ENCODE measurements around the gene PTPN22. TPM values are rescaled to one million over a fixed set of nuclear protein-coding genes. Genes with fewer than 3 reads are reported as not detected.

Gene PTPN22
- polyA plus RNA-seq, 3 donors: 9.7 to 43.7 (median 29.7) TPM

- no peaks in the 10 kb centered on the region for H3K27me3 ChIP-seq (ENCODE audit: control insufficient read depth in 2 of 2, insufficient read depth in 2 of 2, low read length in 2 of 2)
- no peaks in the 10 kb centered on the region for H3K9me3 Mint-ChIP-seq
- no peak overlapping the region for H3K4me2 ChIP-seq (replicated peaks; ENCODE audit: extremely low read depth, low read length, poor library complexity, severe bottlenecking)
- peaks cover 46% of the 10 kb centered on the region for H4K20me1 ChIP-seq (ENCODE audit: insufficient read depth, low read length)
- no CpG with 5 or more reads among the region's 1 CpG for WGBS (ENCODE audit: insufficient coverage)
- peaks cover 26 to 36% of the 10 kb centered on the region in 2 donors for H3K36me3 Mint-ChIP-seq
- no peaks in the 10 kb centered on the region for H3K27me3 Mint-ChIP-seq (ENCODE audit: low read depth in 3 of 3)
- H2AFZ ChIP-seq (ENCODE audit: insufficient read depth, low read depth, low read length, poor library complexity, severe bottlenecking): no peak overlapping the region
- H3K4me1 Mint-ChIP-seq: peaks cover 10% of the 10 kb centered on the region
- H3K4me3 Mint-ChIP-seq: no peak overlapping the region
- H3K27ac Mint-ChIP-seq: peak overlapping the region in 3 of 7 donors; percentile 0 to 68 (median 63)
- H3K9ac ChIP-seq (ENCODE audit: insufficient read depth, low read length, poor library complexity, severe bottlenecking): no peak overlapping the region
- H3K4me1 ChIP-seq (ENCODE audit: control insufficient read depth in 1 of 2, insufficient read depth in 2 of 2, low read length in 2 of 2): peaks cover 31 to 36% of the 10 kb centered on the region in 2 donors
- no peaks in the 10 kb centered on the region for H3K9me3 ChIP-seq (replicated peaks in 1 of 2; ENCODE audit: control insufficient read depth in 1 of 2, insufficient read depth in 1 of 2, low read length in 2 of 2)
- peaks cover 8 to 22% of the 10 kb centered on the region in 2 donors for H3K36me3 ChIP-seq (replicated peaks in 1 of 2; ENCODE audit: control insufficient read depth in 1 of 2, insufficient read depth in 2 of 2, low read length in 2 of 2)
- intact Hi-C loops (cut with micrococcal nuclease): no loop called here
- H3K79me2 ChIP-seq (ENCODE audit: insufficient read depth, low read length): peaks cover 87% of the 10 kb centered on the region
- H3K4me3 ChIP-seq (replicated peaks in 1 of 3; ENCODE audit: low read depth in 2 of 3, low read length in 3 of 3): no peak overlapping the region
- no peak for DNase-seq
- no peak for TF ChIP-seq CTCF (IDR thresholded peaks at IDR 0.05)
- H3K27ac ChIP-seq (ENCODE audit: low read depth in 1 of 2, low read length in 2 of 2): no peak overlapping the region
These were observed 85.4 kb downstream of the PTPN22 start for GRCh38 chr1:113786069-113786468.

GRCh38 chr1:113784104-113784779, 87.3 kb downstream of the PTPN22 start:
- Mint-ChIP-seq H3K4me1 (peaks cover 10% of the 10 kb centered on the region), H3K4me3 (peak overlapping the region in 1 of 2 donors; percentile 52), H3K27me3 (ENCODE audit: low read depth in 3 of 3) (no peaks in the 10 kb centered on the region), H3K36me3 (peaks cover 18 to 25% of the 10 kb centered on the region in 2 donors), H3K27ac (peak overlapping the region in 5 of 7 donors; percentile 55 to 90 (median 80)), H3K9me3 (no peaks in the 10 kb centered on the region)
- H3K4me3 ChIP-seq (replicated peaks in 1 of 3; ENCODE audit: low read depth in 2 of 3, low read length in 3 of 3): peak overlapping the region in 1 of 3 experiments; percentile 41
- no peaks in the 10 kb centered on the region for H3K9me3 ChIP-seq (replicated peaks in 1 of 2; ENCODE audit: control insufficient read depth in 1 of 2, insufficient read depth in 1 of 2, low read length in 2 of 2)
- intact Hi-C loops (cut with micrococcal nuclease): no loop called here
- peak overlapping the region; percentile 48 for H3K4me2 ChIP-seq (replicated peaks; ENCODE audit: extremely low read depth, low read length, poor library complexity, severe bottlenecking)
- H3K36me3 ChIP-seq (replicated peaks in 1 of 2; ENCODE audit: control insufficient read depth in 1 of 2, insufficient read depth in 2 of 2, low read length in 2 of 2): peaks cover 5 to 15% of the 10 kb centered on the region in 2 donors
- H4K20me1 ChIP-seq (ENCODE audit: insufficient read depth, low read length): peaks cover 51% of the 10 kb centered on the region
- peak in 2 of 3 donors; percentile 18 to 36 for DNase-seq
- H3K79me2 ChIP-seq (ENCODE audit: insufficient read depth, low read length): peaks cover 89% of the 10 kb centered on the region
- H3K27me3 ChIP-seq (ENCODE audit: control insufficient read depth in 2 of 2, insufficient read depth in 2 of 2, low read length in 2 of 2): no peaks in the 10 kb centered on the region
- no peak overlapping the region for H3K9ac ChIP-seq (ENCODE audit: insufficient read depth, low read length, poor library complexity, severe bottlenecking)
- 100% methylated on average over 1 of the region's 5 CpGs for WGBS (ENCODE audit: insufficient coverage)
- TF ChIP-seq CTCF (IDR thresholded peaks at IDR 0.05): no peak
- no peak overlapping the region for H2AFZ ChIP-seq (ENCODE audit: insufficient read depth, low read depth, low read length, poor library complexity, severe bottlenecking)
- peaks cover 38 to 49% of the 10 kb centered on the region in 2 donors for H3K4me1 ChIP-seq (ENCODE audit: control insufficient read depth in 1 of 2, insufficient read depth in 2 of 2, low read length in 2 of 2)
- H3K27ac ChIP-seq (ENCODE audit: low read depth in 1 of 2, low read length in 2 of 2): peak overlapping the region in 1 of 2 donors; percentile 75

Measured in CD14-positive monocyte (primary cell).